Measurements from ENCODE around the gene ZNF619.

ZNF619 gene

GRCh38 chr3:40502034-40502433 is 25.1 kb downstream of the ZNF619 start:
- no peak for TF ChIP-seq EZH2phosphoT487 (conservative IDR thresholded peaks at IDR 0.05; ENCODE audit: low read length)
- no peak for TF ChIP-seq CTCF (IDR thresholded peaks at IDR 0.05; ENCODE audit: insufficient read depth, low read length, poor library complexity, severe bottlenecking)
- H4K20me1 ChIP-seq (ENCODE audit: low read depth, low read length), result no peaks in the 10 kb centered on the region
- no peaks in the 10 kb centered on the region for H3K36me3 ChIP-seq (ENCODE audit: low read length)
- H3K27me3 ChIP-seq (ENCODE audit: low read length), result no peaks in the 10 kb centered on the region
- no peak overlapping the region for H3K4me3 ChIP-seq (ENCODE audit: insufficient read depth, low read length, poor library complexity, severe bottlenecking)
- no peak overlapping the region for H3K27ac ChIP-seq (ENCODE audit: low read depth, low read length)
- H3K9me3 ChIP-seq (ENCODE audit: insufficient read depth, low read length), result no peaks in the 10 kb centered on the region
- no peaks in the 10 kb centered on the region for H3K79me2 ChIP-seq (ENCODE audit: insufficient read depth, low read length)
- no peaks in the 10 kb centered on the region for H3F3A ChIP-seq (ENCODE audit: insufficient read depth)
- no peaks in the 10 kb centered on the region for H3K9me2 ChIP-seq (replicated peaks; ENCODE audit: insufficient read depth, low read length)
- H3K9ac ChIP-seq (ENCODE audit: low read length), result no peak overlapping the region
- no peak overlapping the region for H3K4me2 ChIP-seq (ENCODE audit: low read depth, low read length, poor library complexity, severe bottlenecking)
- no peak overlapping the region for H2AFZ ChIP-seq (ENCODE audit: low read depth, low read length, severe bottlenecking)

- Histone ChIP-seq H2AFZ (ENCODE audit: low read depth, low read length, severe bottlenecking) (no peak overlapping the region), H3K4me2 (ENCODE audit: low read depth, low read length, poor library complexity, severe bottlenecking) (no peak overlapping the region), H3K9ac (ENCODE audit: low read length) (no peak overlapping the region)
These were observed 27.9 kb downstream of the ZNF619 start for GRCh38 chr3:40504636-40505430.

GRCh38 chr3:40505599-40506462 is 28.9 kb downstream of the ZNF619 start, which contains the start of gene ZNF620:
Gene ZNF620 (plus strand): TSS chr3:40506039. CDS start chr3:40506353, 314 bp downstream.
- peak within 1 kb of the TSS; percentile 67 for H2AFZ ChIP-seq (ENCODE audit: low read depth, low read length, severe bottlenecking)
- TF ChIP-seq CTCF (IDR thresholded peaks at IDR 0.05; ENCODE audit: insufficient read depth, low read length, poor library complexity, severe bottlenecking), result no peak
- TF ChIP-seq EZH2phosphoT487 (conservative IDR thresholded peaks at IDR 0.05; ENCODE audit: low read length), result no peak
- no peaks in the 10 kb centered on the region for H3F3A ChIP-seq (ENCODE audit: insufficient read depth)
- peak within 1 kb of the TSS; percentile 40 for H3K4me3 ChIP-seq (ENCODE audit: insufficient read depth, low read length, poor library complexity, severe bottlenecking)
- no peaks in the 10 kb centered on the region for H3K36me3 ChIP-seq (ENCODE audit: low read length)
- H3K9me3 ChIP-seq (ENCODE audit: insufficient read depth, low read length), result no peaks in the 10 kb centered on the region
- no peaks in the 10 kb centered on the region for H3K79me2 ChIP-seq (ENCODE audit: insufficient read depth, low read length)
- H3K27ac ChIP-seq (ENCODE audit: low read depth, low read length), result no peak within 1 kb of the TSS
- H4K20me1 ChIP-seq (ENCODE audit: low read depth, low read length), result no peaks in the 10 kb centered on the region
- H3K9ac ChIP-seq (ENCODE audit: low read length), result peak within 1 kb of the TSS; percentile 18; the same call in 1 of the 2 replicates
- H3K9me2 ChIP-seq (replicated peaks; ENCODE audit: insufficient read depth, low read length), result no peaks in the 10 kb centered on the region
- peak within 1 kb of the TSS; percentile 56 for H3K4me2 ChIP-seq (ENCODE audit: low read depth, low read length, poor library complexity, severe bottlenecking)
- H3K27me3 ChIP-seq (ENCODE audit: low read length), result no peaks in the 10 kb centered on the region

More at GRCh38 chr3:40504636-40505430, 27.9 kb downstream of the ZNF619 start:
- Histone ChIP-seq H3K9me3 (ENCODE audit: insufficient read depth, low read length) (no peaks in the 10 kb centered on the region), H4K20me1 (ENCODE audit: low read depth, low read length) (no peaks in the 10 kb centered on the region), H3K27me3 (ENCODE audit: low read length) (no peaks in the 10 kb centered on the region), H3K79me2 (ENCODE audit: insufficient read depth, low read length) (no peaks in the 10 kb centered on the region), H3K27ac (ENCODE audit: low read depth, low read length) (no peak overlapping the region), H3K36me3 (ENCODE audit: low read length) (no peaks in the 10 kb centered on the region), H3F3A (ENCODE audit: insufficient read depth) (no peaks in the 10 kb centered on the region), H3K9me2 (replicated peaks; ENCODE audit: insufficient read depth, low read length) (no peaks in the 10 kb centered on the region), H3K4me3 (ENCODE audit: insufficient read depth, low read length, poor library complexity, severe bottlenecking) (no peak overlapping the region)
- TF ChIP-seq EZH2phosphoT487 (conservative IDR thresholded peaks at IDR 0.05; ENCODE audit: low read length) (no peak), CTCF (IDR thresholded peaks at IDR 0.05; ENCODE audit: insufficient read depth, low read length, poor library complexity, severe bottlenecking) (no peak)

All from SU-DHL-6 (cell line).